ENCODE measurements around the gene MRTFB.
A peak's percentile ranks its signal among the peaks of the same experiment; 100 is the strongest.

The MRTFB gene

DNA sequence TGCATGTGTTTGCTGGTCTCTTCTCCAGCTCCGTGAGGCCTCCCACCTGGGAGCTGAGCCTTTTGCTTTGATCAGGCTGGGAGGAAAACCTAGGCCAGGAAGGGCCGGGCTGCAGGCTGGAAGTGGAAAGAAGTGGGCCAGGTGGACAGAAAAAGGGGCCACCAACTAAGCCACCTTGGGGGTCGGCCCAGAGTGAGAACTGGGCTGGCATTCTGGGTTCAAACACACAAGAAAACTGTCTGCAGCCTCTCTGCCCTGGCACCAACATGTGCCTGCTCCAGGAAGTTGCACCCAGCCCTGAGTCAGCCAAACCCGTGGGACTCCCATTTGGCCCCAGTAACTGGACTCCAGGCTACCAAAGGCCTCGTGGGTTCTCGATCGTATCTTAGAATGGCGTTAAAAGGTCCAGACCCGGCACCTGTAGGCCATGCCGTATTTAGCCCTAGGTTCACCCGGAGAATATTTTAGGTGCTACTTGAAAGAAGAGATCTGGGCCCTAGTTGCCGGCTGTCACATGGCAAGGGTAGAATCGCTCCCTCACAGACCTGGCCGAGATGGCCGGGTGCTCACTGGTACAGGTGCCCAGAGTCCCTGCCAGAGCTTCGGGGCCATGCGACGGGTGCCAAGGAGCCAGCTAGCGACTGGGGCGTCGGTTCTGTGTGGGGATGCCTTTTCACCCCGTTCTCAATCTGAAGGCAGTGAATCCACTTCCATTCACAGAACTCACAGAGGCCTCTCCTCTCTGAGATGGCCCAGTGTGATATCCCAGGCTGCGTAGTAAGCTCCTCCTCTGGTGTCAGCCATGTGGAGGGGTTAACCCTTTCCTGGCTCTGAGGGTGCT is 236.6 kb downstream of the MRTFB start:
- Histone ChIP-seq H3K4me3 (ENCODE audit: low read length) (no peak overlapping the region), H3K9ac (ENCODE audit: low read length) (peak overlapping the region; percentile 31), H3K4ac (ENCODE audit: low read depth, low read length) (peak overlapping the region; percentile 17), H3K56ac (ENCODE audit: low read length) (peak overlapping the region; percentile 61), H3K36me3 (ENCODE audit: control insufficient read depth, insufficient read depth, low read length) (no peaks in the 10 kb centered on the region), H2BK5ac (ENCODE audit: low read length) (no peak overlapping the region), H2BK120ac (ENCODE audit: low read depth, low read length) (no peak overlapping the region), H3K27ac (ENCODE audit: low read depth, low read length) (no peak overlapping the region), H4K5ac (ENCODE audit: low read length) (no peak overlapping the region), H3K79me1 (ENCODE audit: low read length) (peaks cover 19% of the 10 kb centered on the region), H3K23ac (ENCODE audit: low read length) (no peak overlapping the region), H3K79me2 (ENCODE audit: control insufficient read depth, insufficient read depth, low read length) (peaks cover 47% of the 10 kb centered on the region), H3K4me1 (ENCODE audit: control insufficient read depth, low read depth, low read length) (peaks cover 13% of the 10 kb centered on the region), H3K4me2 (ENCODE audit: low read length) (no peak overlapping the region), H2AK5ac (ENCODE audit: low read length) (no peak overlapping the region), H3K18ac (ENCODE audit: low read length) (peak overlapping the region; percentile 13), H3K27me3 (ENCODE audit: insufficient read depth, low read length, poor library complexity) (no peaks in the 10 kb centered on the region), H4K8ac (ENCODE audit: low read depth, low read length) (no peak overlapping the region), H2BK15ac (replicated peaks; ENCODE audit: low read depth) (no peak overlapping the region)
- peak; percentile 63 for DNase-seq
- no CpG with 5 or more reads among the region's 23 CpGs for WGBS (ENCODE audit: extremely low coverage, insufficient coverage, low lambda C conversion rate)

DNA sequence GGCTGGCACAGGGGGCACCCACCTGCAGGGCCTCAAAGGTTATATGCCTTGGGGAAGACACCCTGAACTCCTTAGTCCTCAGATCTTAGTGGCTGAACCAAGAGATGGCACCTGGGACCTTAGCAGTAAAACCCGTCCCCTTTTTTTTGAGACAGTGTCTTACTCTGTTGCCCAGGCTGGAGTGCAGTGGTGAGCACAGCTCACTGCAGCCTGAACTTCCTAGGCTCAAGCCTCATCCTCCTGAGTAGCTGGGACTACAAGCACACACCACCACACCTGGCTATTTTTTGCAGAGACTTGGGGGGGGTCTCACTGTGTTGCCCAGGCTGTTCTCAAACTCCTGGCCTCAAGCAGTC is 237.2 kb downstream of the MRTFB start:
- Histone ChIP-seq H2AK5ac (ENCODE audit: low read length) (no peak overlapping the region), H3K27me3 (ENCODE audit: insufficient read depth, low read length, poor library complexity) (no peaks in the 10 kb centered on the region), H3K4me1 (ENCODE audit: control insufficient read depth, low read depth, low read length) (peaks cover 13% of the 10 kb centered on the region), H3K4ac (ENCODE audit: low read depth, low read length) (no peak overlapping the region), H3K4me2 (ENCODE audit: low read length) (no peak overlapping the region), H3K27ac (ENCODE audit: low read depth, low read length) (no peak overlapping the region), H3K18ac (ENCODE audit: low read length) (no peak overlapping the region), H3K56ac (ENCODE audit: low read length) (peak overlapping the region; percentile 45), H3K9ac (ENCODE audit: low read length) (no peak overlapping the region), H3K79me2 (ENCODE audit: control insufficient read depth, insufficient read depth, low read length) (peaks cover 47% of the 10 kb centered on the region), H4K5ac (ENCODE audit: low read length) (no peak overlapping the region), H3K23ac (ENCODE audit: low read length) (no peak overlapping the region), H4K8ac (ENCODE audit: low read depth, low read length) (no peak overlapping the region), H3K36me3 (ENCODE audit: control insufficient read depth, insufficient read depth, low read length) (no peaks in the 10 kb centered on the region), H3K79me1 (ENCODE audit: low read length) (peaks cover 18% of the 10 kb centered on the region), H2BK5ac (ENCODE audit: low read length) (no peak overlapping the region), H2BK15ac (replicated peaks; ENCODE audit: low read depth) (no peak overlapping the region), H2BK120ac (ENCODE audit: low read depth, low read length) (no peak overlapping the region), H3K4me3 (ENCODE audit: low read length) (no peak overlapping the region)
- no peak for DNase-seq
- WGBS (ENCODE audit: extremely low coverage, insufficient coverage, low lambda C conversion rate): no CpG with 5 or more reads among the region's 1 CpG

DNA sequence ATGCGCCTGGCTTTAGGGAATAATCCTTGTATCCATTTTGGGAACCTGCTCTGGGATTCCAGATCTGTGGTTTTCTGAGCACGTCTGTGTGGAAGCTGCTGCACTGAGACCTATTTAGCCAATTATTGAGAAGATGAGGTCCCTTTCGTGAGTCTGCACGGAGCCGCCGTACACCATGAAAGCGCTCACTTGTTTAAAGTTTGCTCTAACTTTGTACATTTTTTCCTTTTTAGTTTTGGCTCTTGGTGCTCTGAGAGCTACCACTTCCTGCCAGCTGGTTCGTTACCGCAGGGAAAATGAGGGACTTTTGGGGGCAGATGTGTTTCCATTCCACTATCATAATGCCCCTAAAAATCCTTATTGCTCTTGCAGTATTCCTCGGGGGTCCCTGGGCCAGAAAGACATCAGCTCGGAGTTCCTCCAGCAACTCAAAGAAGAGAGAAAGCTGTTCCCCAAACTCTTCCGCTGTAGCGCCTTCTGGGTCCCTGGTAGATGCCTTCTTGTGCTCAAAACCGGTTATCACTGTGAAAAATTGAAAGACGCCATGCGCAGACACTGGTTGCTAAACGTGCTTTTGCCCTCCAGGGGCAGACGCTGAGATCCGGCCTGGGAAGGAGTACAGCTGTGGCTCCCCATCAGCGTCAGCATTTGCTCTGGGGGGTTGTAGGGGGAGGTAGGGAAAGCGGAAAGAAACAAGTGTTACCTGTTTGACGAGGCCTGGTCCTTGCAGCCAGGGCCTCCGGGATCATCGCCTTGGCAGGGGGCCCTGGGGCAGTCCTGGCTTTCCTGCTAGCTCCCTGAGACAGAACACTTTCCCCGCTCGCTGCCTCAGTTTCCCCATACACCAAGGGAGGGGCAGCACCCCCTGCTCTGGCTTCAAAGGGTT is 238.1 kb downstream of the MRTFB start:
- H3K36me3 ChIP-seq (ENCODE audit: control insufficient read depth, insufficient read depth, low read length): no peaks in the 10 kb centered on the region
- H3K4me2 ChIP-seq (ENCODE audit: low read length): no peak overlapping the region
- no CpG with 5 or more reads among the region's 26 CpGs for WGBS (ENCODE audit: extremely low coverage, insufficient coverage, low lambda C conversion rate)
- H3K18ac ChIP-seq (ENCODE audit: low read length): peak overlapping the region; percentile 21
- no peak overlapping the region for H2BK5ac ChIP-seq (ENCODE audit: low read length)
- no peak overlapping the region for H2BK15ac ChIP-seq (replicated peaks; ENCODE audit: low read depth)
- H3K27ac ChIP-seq (ENCODE audit: low read depth, low read length): peak overlapping the region; percentile 60
- no peak overlapping the region for H3K23ac ChIP-seq (ENCODE audit: low read length)
- no peak overlapping the region for H3K4ac ChIP-seq (ENCODE audit: low read depth, low read length)
- H3K4me1 ChIP-seq (ENCODE audit: control insufficient read depth, low read depth, low read length): peaks cover 12% of the 10 kb centered on the region
- peak overlapping the region; percentile 10 for H3K9ac ChIP-seq (ENCODE audit: low read length)
- peak; percentile 91 for DNase-seq
- peak overlapping the region; percentile 40 for H3K56ac ChIP-seq (ENCODE audit: low read length)
- H3K27me3 ChIP-seq (ENCODE audit: insufficient read depth, low read length, poor library complexity): no peaks in the 10 kb centered on the region
- no peak overlapping the region for H2AK5ac ChIP-seq (ENCODE audit: low read length)
- peaks cover 45% of the 10 kb centered on the region for H3K79me2 ChIP-seq (ENCODE audit: control insufficient read depth, insufficient read depth, low read length)
- H2BK120ac ChIP-seq (ENCODE audit: low read depth, low read length): peak overlapping the region; percentile 16
- no peak overlapping the region for H4K5ac ChIP-seq (ENCODE audit: low read length)
- no peak overlapping the region for H4K8ac ChIP-seq (ENCODE audit: low read depth, low read length)
- no peak overlapping the region for H3K4me3 ChIP-seq (ENCODE audit: low read length)
- H3K79me1 ChIP-seq (ENCODE audit: low read length): peaks cover 21% of the 10 kb centered on the region

DNA sequence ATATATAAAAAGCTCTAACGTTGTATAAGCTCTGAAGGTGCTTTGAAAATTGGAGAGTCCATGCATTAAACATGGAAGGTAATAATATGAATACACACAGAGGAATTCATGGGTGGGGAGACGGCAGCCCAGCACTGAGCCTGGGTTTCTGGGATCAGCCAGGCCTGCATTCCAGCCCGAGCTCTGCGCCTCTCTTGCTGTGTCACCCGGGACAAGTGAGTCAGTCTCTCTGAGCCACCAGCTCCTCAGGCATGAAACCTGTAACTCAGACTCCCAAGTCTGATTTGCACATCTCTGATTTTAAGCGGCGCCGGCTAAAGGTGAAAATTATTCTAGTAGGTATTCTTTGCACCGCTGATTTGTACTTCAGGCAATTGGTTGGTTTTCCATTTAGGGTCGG is 238.8 kb downstream of the MRTFB start:
- H3K4me3 ChIP-seq (ENCODE audit: low read length): no peak overlapping the region
- WGBS (ENCODE audit: extremely low coverage, insufficient coverage, low lambda C conversion rate): no CpG with 5 or more reads among the region's 10 CpGs
- peak; percentile 71 for DNase-seq
- no peak overlapping the region for H3K23ac ChIP-seq (ENCODE audit: low read length)
- no peak overlapping the region for H3K18ac ChIP-seq (ENCODE audit: low read length)
- H3K36me3 ChIP-seq (ENCODE audit: control insufficient read depth, insufficient read depth, low read length): no peaks in the 10 kb centered on the region
- H3K56ac ChIP-seq (ENCODE audit: low read length): peak overlapping the region; percentile 30
- H3K79me2 ChIP-seq (ENCODE audit: control insufficient read depth, insufficient read depth, low read length): peaks cover 40% of the 10 kb centered on the region
- H3K4me2 ChIP-seq (ENCODE audit: low read length): no peak overlapping the region
- no peak overlapping the region for H2BK120ac ChIP-seq (ENCODE audit: low read depth, low read length)
- H3K9ac ChIP-seq (ENCODE audit: low read length): no peak overlapping the region
- H3K27me3 ChIP-seq (ENCODE audit: insufficient read depth, low read length, poor library complexity): no peaks in the 10 kb centered on the region
- H2BK5ac ChIP-seq (ENCODE audit: low read length): no peak overlapping the region
- H2AK5ac ChIP-seq (ENCODE audit: low read length): no peak overlapping the region
- H3K27ac ChIP-seq (ENCODE audit: low read depth, low read length): peak overlapping the region; percentile 60
- H3K4ac ChIP-seq (ENCODE audit: low read depth, low read length): no peak overlapping the region
- H4K5ac ChIP-seq (ENCODE audit: low read length): no peak overlapping the region
- peaks cover 22% of the 10 kb centered on the region for H3K79me1 ChIP-seq (ENCODE audit: low read length)
- peaks cover 11% of the 10 kb centered on the region for H3K4me1 ChIP-seq (ENCODE audit: control insufficient read depth, low read depth, low read length)
- H2BK15ac ChIP-seq (replicated peaks; ENCODE audit: low read depth): no peak overlapping the region
- H4K8ac ChIP-seq (ENCODE audit: low read depth, low read length): no peak overlapping the region

DNA sequence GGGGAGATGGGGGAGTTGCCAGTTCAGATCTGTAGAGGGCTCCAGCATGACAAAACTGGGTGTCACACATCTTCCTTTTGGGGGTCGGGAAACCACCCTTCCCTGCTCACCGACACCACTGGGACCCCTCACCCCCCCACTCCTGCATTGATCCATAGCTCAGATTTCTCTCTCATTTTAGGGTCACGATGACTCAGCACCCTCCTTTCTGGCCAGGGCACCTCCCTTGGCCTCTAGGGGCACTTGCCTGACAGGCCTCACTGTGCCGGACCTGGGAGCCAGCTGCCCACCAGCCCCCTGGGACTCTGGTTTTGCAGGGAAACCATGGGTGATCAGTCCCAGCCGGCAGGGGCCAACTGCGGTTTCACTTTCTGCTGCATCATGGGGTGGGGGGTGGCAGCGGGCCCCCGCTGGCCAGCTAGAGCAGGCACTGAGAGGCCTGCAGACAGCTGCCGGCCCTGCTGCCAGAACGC is 239.4 kb downstream of the MRTFB start:
- no peak overlapping the region for H3K4me2 ChIP-seq (ENCODE audit: low read length)
- no CpG with 5 or more reads among the region's 10 CpGs for WGBS (ENCODE audit: extremely low coverage, insufficient coverage, low lambda C conversion rate)
- peak; percentile 70 for DNase-seq
- H3K23ac ChIP-seq (ENCODE audit: low read length): no peak overlapping the region
- no peak overlapping the region for H2AK5ac ChIP-seq (ENCODE audit: low read length)
- no peak overlapping the region for H4K8ac ChIP-seq (ENCODE audit: low read depth, low read length)
- peak overlapping the region; percentile 7 for H3K18ac ChIP-seq (ENCODE audit: low read length)
- peaks cover 19% of the 10 kb centered on the region for H3K79me1 ChIP-seq (ENCODE audit: low read length)
- no peak overlapping the region for H4K5ac ChIP-seq (ENCODE audit: low read length)
- no peak overlapping the region for H2BK120ac ChIP-seq (ENCODE audit: low read depth, low read length)
- no peaks in the 10 kb centered on the region for H3K27me3 ChIP-seq (ENCODE audit: insufficient read depth, low read length, poor library complexity)
- H3K27ac ChIP-seq (ENCODE audit: low read depth, low read length): peak overlapping the region; percentile 52
- no peak overlapping the region for H3K4ac ChIP-seq (ENCODE audit: low read depth, low read length)
- no peak overlapping the region for H3K4me3 ChIP-seq (ENCODE audit: low read length)
- H2BK15ac ChIP-seq (replicated peaks; ENCODE audit: low read depth): no peak overlapping the region
- H3K4me1 ChIP-seq (ENCODE audit: control insufficient read depth, low read depth, low read length): peaks cover 9% of the 10 kb centered on the region
- H3K36me3 ChIP-seq (ENCODE audit: control insufficient read depth, insufficient read depth, low read length): no peaks in the 10 kb centered on the region
- peak overlapping the region; percentile 56 for H3K9ac ChIP-seq (ENCODE audit: low read length)
- peak overlapping the region; percentile 79 for H2BK5ac ChIP-seq (ENCODE audit: low read length)
- peak overlapping the region; percentile 78 for H3K56ac ChIP-seq (ENCODE audit: low read length)
- H3K79me2 ChIP-seq (ENCODE audit: control insufficient read depth, insufficient read depth, low read length): peaks cover 34% of the 10 kb centered on the region
